ENCODE measurements around the gene MTM1.
A peak's percentile ranks its signal among the peaks of the same experiment; 100 is the strongest.

MTM1 gene

DNA sequence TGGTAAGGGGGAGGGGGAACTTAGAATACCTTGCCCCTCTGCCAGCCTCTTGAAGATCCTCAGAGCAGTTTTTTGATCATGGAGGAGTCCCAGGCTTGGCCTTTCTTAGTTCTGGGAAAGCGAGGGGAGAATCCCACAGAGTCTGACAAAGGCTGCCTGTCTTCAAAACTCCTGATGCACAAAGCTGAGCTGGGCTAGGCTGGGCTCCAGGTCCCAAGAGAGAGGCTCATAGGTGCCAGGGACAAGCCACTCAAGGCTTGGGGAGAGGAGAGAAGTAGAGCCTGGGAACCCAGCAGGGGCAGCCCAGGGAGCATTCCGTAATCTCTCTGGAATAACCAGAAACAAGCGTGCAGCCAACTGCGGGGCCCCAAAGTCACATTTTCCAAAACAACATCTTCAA lies 37.0 kb upstream of the MTM1 start:
- CTCF ChIA-PET = no interaction called here
- 86% methylated on average over 1 of the region's 4 CpGs for WGBS (ENCODE audit: insufficient coverage)
- peaks cover 0 to 3% (median 0%) of the 10 kb centered on the region in 5 experiments for H3K9me3 ChIP-seq (ENCODE audit: control extremely low read depth in 1 of 5, control insufficient read depth in 4 of 5, insufficient read depth in 2 of 5, low read depth in 1 of 5, low read length in 4 of 5)

DNA sequence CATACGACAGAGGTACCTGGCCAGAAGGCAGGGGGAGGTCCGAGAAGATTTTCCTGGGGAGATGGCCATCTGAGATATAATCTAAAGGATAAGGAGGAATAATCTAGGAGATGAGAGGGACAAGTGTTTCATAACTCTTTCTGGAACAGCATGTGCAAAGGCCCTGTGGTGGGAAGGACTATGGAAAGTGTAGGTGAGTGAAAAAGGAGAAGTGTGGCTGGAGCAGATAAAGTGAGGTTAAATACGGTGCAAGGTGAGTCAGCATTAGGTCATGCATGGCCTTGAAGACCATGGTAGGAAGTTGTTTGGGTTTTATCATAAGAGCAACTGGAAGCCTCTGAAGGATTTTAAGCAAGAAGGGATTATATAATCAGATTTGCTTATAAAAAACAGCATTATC lies 34.6 kb upstream of the MTM1 start:
- Histone ChIP-seq H3K4me3 (ENCODE audit: control insufficient read depth in 1 of 7, extremely low read depth in 1 of 7, insufficient read depth in 4 of 7, low read depth in 2 of 7, low read length in 6 of 7) (no peak overlapping the region), H3K27me3 (replicated peaks in 2 of 5; ENCODE audit: control insufficient read depth in 4 of 5, insufficient read depth in 5 of 5, low read length in 4 of 5) (no peaks in the 10 kb centered on the region), H3K9me3 (ENCODE audit: control extremely low read depth in 1 of 5, control insufficient read depth in 4 of 5, insufficient read depth in 2 of 5, low read depth in 1 of 5, low read length in 4 of 5) (peaks cover 0 to 6% (median 2%) of the 10 kb centered on the region in 5 experiments), H3K4me1 (ENCODE audit: control extremely low read depth in 1 of 4, control insufficient read depth in 4 of 4, insufficient read depth in 4 of 4, low read length in 3 of 4) (no peaks in the 10 kb centered on the region), H3K36me3 (ENCODE audit: control insufficient read depth in 4 of 4, insufficient read depth in 4 of 4, low read length in 3 of 4) (no peaks in the 10 kb centered on the region), H3K27ac (ENCODE audit: insufficient read depth in 1 of 2, low read depth in 1 of 2, low read length in 2 of 2, poor library complexity in 1 of 2, severe bottlenecking in 2 of 2) (no peak overlapping the region)
- peak in 2 of 3 donors; percentile 38 to 45 for DNase-seq
- POLR2A ChIA-PET = no interaction called here
- CTCF ChIA-PET = no interaction called here
- WGBS (ENCODE audit: insufficient coverage) = 72% methylated on average over 3 of the region's 3 CpGs

More for the DNA sequence above, 37.0 kb upstream of the MTM1 start:
- no peak for DNase-seq
- no peaks in the 10 kb centered on the region for H3K4me1 ChIP-seq (ENCODE audit: control extremely low read depth in 1 of 4, control insufficient read depth in 4 of 4, insufficient read depth in 4 of 4, low read length in 3 of 4)
- H3K27me3 ChIP-seq (replicated peaks in 2 of 5; ENCODE audit: control insufficient read depth in 4 of 5, insufficient read depth in 5 of 5, low read length in 4 of 5) = no peaks in the 10 kb centered on the region
- POLR2A ChIA-PET = no interaction called here
- no peak overlapping the region for H3K4me3 ChIP-seq (ENCODE audit: control insufficient read depth in 1 of 7, extremely low read depth in 1 of 7, insufficient read depth in 4 of 7, low read depth in 2 of 7, low read length in 6 of 7)
- no peaks in the 10 kb centered on the region for H3K36me3 ChIP-seq (ENCODE audit: control insufficient read depth in 4 of 4, insufficient read depth in 4 of 4, low read length in 3 of 4)
- H3K27ac ChIP-seq (ENCODE audit: insufficient read depth in 1 of 2, low read depth in 1 of 2, low read length in 2 of 2, poor library complexity in 1 of 2, severe bottlenecking in 2 of 2) = no peak overlapping the region

- POLR2A ChIA-PET = no interaction called here
- peak in 2 of 3 donors; percentile 9 to 24 for DNase-seq
- CTCF ChIA-PET = no interaction called here
Observed at GRCh38 chrX:150536455-150537116, 31.8 kb upstream of the MTM1 start.

DNA sequence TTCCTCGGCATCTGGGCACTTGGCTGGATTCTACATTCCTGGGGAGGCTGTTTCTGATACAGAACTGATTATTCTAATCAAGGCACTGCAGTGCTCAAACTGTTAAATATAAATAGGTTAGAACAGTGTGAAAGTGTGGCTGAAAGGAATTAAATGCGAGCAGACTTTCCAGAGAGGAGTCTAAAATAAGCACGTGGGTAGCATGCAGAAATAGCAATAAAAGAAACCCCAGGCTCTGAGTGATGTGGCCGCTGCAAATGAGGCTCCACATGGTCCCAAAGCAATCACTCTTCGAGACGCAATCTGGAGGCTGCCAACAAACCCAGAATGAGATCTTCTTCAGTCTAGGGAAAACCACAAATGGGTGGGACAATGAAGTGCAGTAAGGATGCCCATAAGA lies 30.6 kb upstream of the MTM1 start:
- no peaks in the 10 kb centered on the region for H3K27me3 ChIP-seq (replicated peaks in 2 of 5; ENCODE audit: control insufficient read depth in 4 of 5, insufficient read depth in 5 of 5, low read length in 4 of 5)
- ChIA-PET CTCF (no interaction called here), POLR2A (no interaction called here)
- WGBS (ENCODE audit: insufficient coverage) = 90% methylated on average over 5 of the region's 6 CpGs
- H3K27ac ChIP-seq (ENCODE audit: insufficient read depth in 1 of 2, low read depth in 1 of 2, low read length in 2 of 2, poor library complexity in 1 of 2, severe bottlenecking in 2 of 2) = no peak overlapping the region
- H3K4me3 ChIP-seq (ENCODE audit: control insufficient read depth in 1 of 7, extremely low read depth in 1 of 7, insufficient read depth in 4 of 7, low read depth in 2 of 7, low read length in 6 of 7) = no peak overlapping the region
- peaks cover 0 to 8% (median 0%) of the 10 kb centered on the region in 4 experiments for H3K4me1 ChIP-seq (ENCODE audit: control extremely low read depth in 1 of 4, control insufficient read depth in 4 of 4, insufficient read depth in 4 of 4, low read length in 3 of 4)
- no peak for DNase-seq
- H3K36me3 ChIP-seq (ENCODE audit: control insufficient read depth in 4 of 4, insufficient read depth in 4 of 4, low read length in 3 of 4) = no peaks in the 10 kb centered on the region
- H3K9me3 ChIP-seq (ENCODE audit: control extremely low read depth in 1 of 5, control insufficient read depth in 4 of 5, insufficient read depth in 2 of 5, low read depth in 1 of 5, low read length in 4 of 5) = peaks cover 0 to 6% (median 2%) of the 10 kb centered on the region in 5 experiments

More at GRCh38 chrX:150536455-150537116, 31.8 kb upstream of the MTM1 start:
- Histone ChIP-seq H3K27me3 (replicated peaks in 2 of 5; ENCODE audit: control insufficient read depth in 4 of 5, insufficient read depth in 5 of 5, low read length in 4 of 5) (no peaks in the 10 kb centered on the region), H3K4me1 (ENCODE audit: control extremely low read depth in 1 of 4, control insufficient read depth in 4 of 4, insufficient read depth in 4 of 4, low read length in 3 of 4) (peaks cover 0 to 7% (median 0%) of the 10 kb centered on the region in 4 experiments), H3K27ac (ENCODE audit: insufficient read depth in 1 of 2, low read depth in 1 of 2, low read length in 2 of 2, poor library complexity in 1 of 2, severe bottlenecking in 2 of 2) (no peak overlapping the region), H3K36me3 (ENCODE audit: control insufficient read depth in 4 of 4, insufficient read depth in 4 of 4, low read length in 3 of 4) (no peaks in the 10 kb centered on the region), H3K9me3 (ENCODE audit: control extremely low read depth in 1 of 5, control insufficient read depth in 4 of 5, insufficient read depth in 2 of 5, low read depth in 1 of 5, low read length in 4 of 5) (peaks cover 0 to 6% (median 2%) of the 10 kb centered on the region in 5 experiments), H3K4me3 (ENCODE audit: control insufficient read depth in 1 of 7, extremely low read depth in 1 of 7, insufficient read depth in 4 of 7, low read depth in 2 of 7, low read length in 6 of 7) (no peak overlapping the region)
- 77% methylated on average over 5 of the region's 8 CpGs for WGBS (ENCODE audit: insufficient coverage)

- peaks cover 0 to 6% (median 2%) of the 10 kb centered on the region in 5 experiments for H3K9me3 ChIP-seq (ENCODE audit: control extremely low read depth in 1 of 5, control insufficient read depth in 4 of 5, insufficient read depth in 2 of 5, low read depth in 1 of 5, low read length in 4 of 5)
- CTCF ChIA-PET = interaction anchor here (0.8 kb wide), 1 partner anchor 11 kb away, joined by 3 read pairs; no protein-coding TSS in a partner anchor
- H3K27ac ChIP-seq (ENCODE audit: insufficient read depth in 1 of 2, low read depth in 1 of 2, low read length in 2 of 2, poor library complexity in 1 of 2, severe bottlenecking in 2 of 2) = no peak overlapping the region
- WGBS (ENCODE audit: insufficient coverage) = 64% methylated on average over 5 of the region's 6 CpGs
- POLR2A ChIA-PET = no interaction called here
- no peak overlapping the region for H3K4me3 ChIP-seq (ENCODE audit: control insufficient read depth in 1 of 7, extremely low read depth in 1 of 7, insufficient read depth in 4 of 7, low read depth in 2 of 7, low read length in 6 of 7)
- H3K4me1 ChIP-seq (ENCODE audit: control extremely low read depth in 1 of 4, control insufficient read depth in 4 of 4, insufficient read depth in 4 of 4, low read length in 3 of 4) = peaks cover 0 to 9% (median 0%) of the 10 kb centered on the region in 4 experiments
- DNase-seq = no peak
- no peaks in the 10 kb centered on the region for H3K27me3 ChIP-seq (replicated peaks in 2 of 5; ENCODE audit: control insufficient read depth in 4 of 5, insufficient read depth in 5 of 5, low read length in 4 of 5)
- no peaks in the 10 kb centered on the region for H3K36me3 ChIP-seq (ENCODE audit: control insufficient read depth in 4 of 4, insufficient read depth in 4 of 4, low read length in 3 of 4)
Observed at GRCh38 chrX:150540965-150541364, 27.5 kb upstream of the MTM1 start.

DNA sequence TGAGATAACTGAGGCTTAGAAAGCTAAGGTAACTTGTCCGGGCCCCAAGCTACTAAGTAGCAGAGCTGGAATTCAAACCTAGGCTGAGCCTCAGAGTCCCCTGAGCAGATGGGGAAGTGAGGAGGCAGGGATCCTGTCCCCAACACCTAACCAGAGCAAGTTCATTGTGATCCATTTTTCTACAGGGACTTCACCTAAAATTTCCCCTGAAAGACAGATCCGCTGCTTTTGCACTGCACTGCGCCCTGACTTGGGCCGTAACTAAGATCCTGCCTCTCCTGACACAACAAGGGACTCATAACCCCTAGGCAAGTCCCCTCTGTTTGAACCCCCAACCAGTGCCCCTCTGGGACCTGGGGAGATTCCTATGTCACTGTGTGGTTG lies 25.6 kb upstream of the MTM1 start:
- Histone ChIP-seq H3K27me3 (replicated peaks in 2 of 5; ENCODE audit: control insufficient read depth in 4 of 5, insufficient read depth in 5 of 5, low read length in 4 of 5) (no peaks in the 10 kb centered on the region), H3K4me3 (ENCODE audit: control insufficient read depth in 1 of 7, extremely low read depth in 1 of 7, insufficient read depth in 4 of 7, low read depth in 2 of 7, low read length in 6 of 7) (no peak overlapping the region), H3K27ac (ENCODE audit: insufficient read depth in 1 of 2, low read depth in 1 of 2, low read length in 2 of 2, poor library complexity in 1 of 2, severe bottlenecking in 2 of 2) (no peak overlapping the region), H3K4me1 (ENCODE audit: control extremely low read depth in 1 of 4, control insufficient read depth in 4 of 4, insufficient read depth in 4 of 4, low read length in 3 of 4) (peaks cover 0 to 27% (median 10%) of the 10 kb centered on the region in 4 experiments), H3K9me3 (ENCODE audit: control extremely low read depth in 1 of 5, control insufficient read depth in 4 of 5, insufficient read depth in 2 of 5, low read depth in 1 of 5, low read length in 4 of 5) (no peaks in the 10 kb centered on the region), H3K36me3 (ENCODE audit: control insufficient read depth in 4 of 4, insufficient read depth in 4 of 4, low read length in 3 of 4) (no peaks in the 10 kb centered on the region)
- 96% methylated on average over 4 of the region's 4 CpGs for WGBS (ENCODE audit: insufficient coverage)
- ChIA-PET POLR2A (no interaction called here), CTCF (no interaction called here)
- no peak for DNase-seq

- peaks cover 0 to 32% (median 12%) of the 10 kb centered on the region in 4 experiments for H3K4me1 ChIP-seq (ENCODE audit: control extremely low read depth in 1 of 4, control insufficient read depth in 4 of 4, insufficient read depth in 4 of 4, low read length in 3 of 4)
- no peaks in the 10 kb centered on the region for H3K36me3 ChIP-seq (ENCODE audit: control insufficient read depth in 4 of 4, insufficient read depth in 4 of 4, low read length in 3 of 4)
- WGBS (ENCODE audit: insufficient coverage) = 87% methylated on average over 11 of the region's 13 CpGs
- ChIA-PET CTCF (interaction anchor here (1.0 to 2.2 kb wide), 10 partner anchors 9 to 137 kb away, joined by 3 to 8 read pairs (median 4); no protein-coding TSS in a partner anchor), POLR2A (no interaction called here)
- H3K9me3 ChIP-seq (ENCODE audit: control extremely low read depth in 1 of 5, control insufficient read depth in 4 of 5, insufficient read depth in 2 of 5, low read depth in 1 of 5, low read length in 4 of 5) = no peaks in the 10 kb centered on the region
- DNase-seq = no peak
- no peaks in the 10 kb centered on the region for H3K27me3 ChIP-seq (replicated peaks in 2 of 5; ENCODE audit: control insufficient read depth in 4 of 5, insufficient read depth in 5 of 5, low read length in 4 of 5)
- no peak overlapping the region for H3K27ac ChIP-seq (ENCODE audit: insufficient read depth in 1 of 2, low read depth in 1 of 2, low read length in 2 of 2, poor library complexity in 1 of 2, severe bottlenecking in 2 of 2)
- no peak overlapping the region for H3K4me3 ChIP-seq (ENCODE audit: control insufficient read depth in 1 of 7, extremely low read depth in 1 of 7, insufficient read depth in 4 of 7, low read depth in 2 of 7, low read length in 6 of 7)
Observed at GRCh38 chrX:150543230-150544155, 24.9 kb upstream of the MTM1 start.
